Endothelial cell of umbilical vein (primary cell): ENCODE measurements around the gene OR9A2. TPM values are rescaled to one million over a fixed set of nuclear protein-coding genes. Genes with fewer than 3 reads are reported as not detected.

Experiments used
- BruUV-seq: library from RNA; stranded (reverse); fragments of 400-500 nt; replicated peaks from 2 replicates; lab custom pipeline; 2021; lab: Mats Ljungman, UMichigan
- CTCF ChIA-PET: fragments of 300-600, 350-600 bp; sonication (Branson Sonifier 250); formaldehyde crosslinking; loops from one replicate; lab custom pipeline; 2021; ENCODE audit warnings: antibody characterized with exemption, inconsistent platforms; lab: Charles Lee
- POLR2A ChIA-PET: fragments of 300-600, 350-600 bp; sonication (Branson Sonifier 250); formaldehyde crosslinking; loops from one replicate; lab custom pipeline; 2021; ENCODE audit warnings: antibody characterized with exemption, inconsistent platforms; lab: Charles Lee
- DNase-seq: peaks from one replicate; pipeline ENCODE4 v3.0.0-alpha.2; 2011; ENCODE audit warnings: low read depth, low spot score
- FAIRE-seq: peaks from 2 replicates; lab custom pipeline; 2011; peaks lifted over from hg19 to GRCh38; lab: Jason Lieb, UNC
- H2AFZ ChIP-seq: 2 replicates; pipeline ENCODE4 v1.6.0; 2012; ENCODE audit warnings: low read depth, low read length, control low read depth, inconsistent platforms
- H3K27ac ChIP-seq: 2 replicates; pipeline ENCODE4 v1.5.1; 2011; ENCODE audit warnings: low read depth, mild to moderate bottlenecking, control low read depth, low read length, moderate library complexity; ENCODE audit not compliant: insufficient read depth
- H3K27me3 ChIP-seq, 2 experiments: 2 replicates each; pipeline versions ENCODE4 v1.6.0 to v1.6.1; 2011; ENCODE audit warnings: low read length in 2 of 2, mixed read lengths in 1 of 2; ENCODE audit not compliant: control insufficient read depth in 2 of 2, insufficient read depth in 2 of 2
- H3K36me3 ChIP-seq, 2 experiments: 2 replicates in 1 of 2; 3 replicates in 1 of 2; pipeline ENCODE4 v1.5.1; 2011; ENCODE audit warnings: low read length in 2 of 2, mild to moderate bottlenecking in 1 of 2, moderate library complexity in 1 of 2; ENCODE audit not compliant: control insufficient read depth in 2 of 2, insufficient read depth in 2 of 2; ENCODE audit errors: extremely low read depth in 1 of 2
- H3K4me1 ChIP-seq: 3 replicates; pipeline ENCODE4 v1.5.1; 2011; ENCODE audit warnings: mild to moderate bottlenecking, low read length; ENCODE audit not compliant: control insufficient read depth, insufficient read depth; ENCODE audit errors: extremely low read depth
- H3K4me2 ChIP-seq: 2 replicates; pipeline ENCODE4 v1.6.1; 2011; ENCODE audit warnings: low read length, control low read depth, mixed read lengths; ENCODE audit not compliant: insufficient read depth
- H3K4me3 ChIP-seq, 3 experiments: fragments of 200-600 bp in 1 of 3; sonication (generic), shearing (Covaris generic) in 1 of 3; replicated peaks in 1 of 3; 2 replicates each; pipeline ENCODE4 v1.5.1; 2011 to 2016; ENCODE audit warnings: control low read depth in 3 of 3, low read length in 3 of 3, mild to moderate bottlenecking in 2 of 3, inconsistent platforms in 1 of 3, low read depth in 1 of 3, moderate library complexity in 1 of 3; ENCODE audit not compliant: insufficient read depth in 1 of 3
- H3K79me2 ChIP-seq: 2 replicates; pipeline ENCODE4 v1.6.0; 2012; ENCODE audit warnings: low read length, inconsistent platforms; ENCODE audit not compliant: control insufficient read depth, insufficient read depth
- H3K9ac ChIP-seq: replicated peaks from 2 replicates; pipeline ENCODE3; 2011; ENCODE audit warnings: low read length, control low read depth; ENCODE audit not compliant: insufficient read depth; ENCODE audit errors: extremely low read depth
- H3K9me1 ChIP-seq: replicated peaks from 3 replicates; pipeline ENCODE4 v1.6.0; 2011; ENCODE audit warnings: mild to moderate bottlenecking, low read length; ENCODE audit not compliant: control insufficient read depth, insufficient read depth; ENCODE audit errors: extremely low read depth
- H3K9me3 ChIP-seq: replicated peaks from 2 replicates; pipeline ENCODE4 v1.5.1; 2012; ENCODE audit warnings: low read length, inconsistent platforms; ENCODE audit not compliant: control insufficient read depth, insufficient read depth
- H4K20me1 ChIP-seq: replicated peaks from 2 replicates; pipeline ENCODE3; 2011; ENCODE audit warnings: mild to moderate bottlenecking, low read length; ENCODE audit not compliant: control insufficient read depth, insufficient read depth; ENCODE audit errors: extremely low read depth
- CTCF ChIP-seq, 2 donors: IDR thresholded peaks; 1 replicate in 1 of 2; 2 replicates in 1 of 2; pipeline ENCODE4 v1.5.1; 2011; ENCODE audit warnings: low read length in 2 of 2, mild to moderate bottlenecking in 2 of 2, moderate library complexity in 2 of 2, control low read depth in 1 of 2, inconsistent platforms in 1 of 2, low read depth in 1 of 2; ENCODE audit not compliant: insufficient read depth in 1 of 2; ENCODE audit errors: extremely low read depth in 1 of 2
- FOS ChIP-seq: IDR thresholded peaks from 2 replicates; pipeline ENCODE4 v1.6.1; 2011; ENCODE audit warnings: mild to moderate bottlenecking, low read length, moderate library complexity, borderline replicate concordance; ENCODE audit not compliant: insufficient read depth
- GATA2 ChIP-seq: IDR thresholded peaks from 2 replicates; pipeline ENCODE4 v1.7.0; 2011; ENCODE audit warnings: low read depth, mild to moderate bottlenecking, moderate library complexity, mixed read lengths, low read length; ENCODE audit not compliant: insufficient read length, insufficient read depth
- JUN ChIP-seq: IDR thresholded peaks from 2 replicates; pipeline ENCODE4 v1.6.1; 2011; ENCODE audit warnings: borderline replicate concordance, low read depth; ENCODE audit not compliant: insufficient read length, insufficient read depth
- MAX ChIP-seq: IDR thresholded peaks from 2 replicates; pipeline ENCODE4 v1.6.1; 2011; ENCODE audit not compliant: insufficient read depth, insufficient read length
- MYC ChIP-seq: IDR thresholded peaks from one replicate; pipeline ENCODE4 v1.6.1; 2011; ENCODE audit warnings: mild to moderate bottlenecking, low read depth, low read length
- POLR2A ChIP-seq: IDR thresholded peaks from 2 replicates; pipeline ENCODE4 v1.6.1; 2012; ENCODE audit warnings: low read depth, mild to moderate bottlenecking, control low read depth, low read length
- POLR2AphosphoS5 ChIP-seq: IDR thresholded peaks from 2 replicates; pipeline ENCODE4 v1.6.1; 2012; ENCODE audit warnings: low read depth, mild to moderate bottlenecking, control low read depth, low read length, moderate library complexity; ENCODE audit not compliant: insufficient read depth
- dilution Hi-C: fragments of 300-500 bp; cut with MboI; formaldehyde crosslinking; loops from one replicate; pipeline ENCODE4 v1.15.0; 2019; ENCODE audit warnings: low sequenced_read_pairs; ENCODE audit not compliant: extremely low pct_ligation_motif_present
- intact Hi-C: fragments of 100-400 bp; cut with micrococcal nuclease; formaldehyde crosslinking; loops from one replicate; pipeline ENCODE4 v1.10.0; 2022
- polyA plus RNA-seq, 4 experiments: library from polyadenylated mRNA; depleted of rRNA in 3 of 4; stranded (reverse) in 3 of 4; unstranded in 1 of 4; fragments of >200 nt; gene quantifications; 2 replicates each; pipeline versions ENCODE4 v1.2.1 to v1.2.3, GENCODE V29; 2011 to 2012; ENCODE audit warnings: missing spikeins in 1 of 4
- total RNA-seq: library from RNA; stranded (reverse); gene quantifications from 2 replicates; pipeline ENCODE4 v1.2.3, GENCODE V29; 2021

The OR9A2 gene
- total and polyA plus RNA-seq, 2 donors (not counting 3 experiments of a cell fraction or from before 2014, with no cell fraction given), result not detected

- no peak overlapping the region for H3K9ac ChIP-seq
- FAIRE-seq, result no peak
- no peaks in the 10 kb centered on the region for H3K9me3 ChIP-seq
- H3K9me1 ChIP-seq, result no peaks in the 10 kb centered on the region
- no peak for DNase-seq
- H3K79me2 ChIP-seq, result no peaks in the 10 kb centered on the region
- no peaks in the 10 kb centered on the region for H3K36me3 ChIP-seq
- no peak for TF ChIP-seq JUN
- no peak for TF ChIP-seq MYC
- TF ChIP-seq FOS, result no peak
- no peak overlapping the region for H3K4me2 ChIP-seq
- H3K27me3 ChIP-seq, result peaks cover 7% of the 10 kb centered on the region in 2 experiments
- no peaks in the 10 kb centered on the region for H3K4me1 ChIP-seq
- dilution Hi-C loops (no loop called here), intact Hi-C loops (no loop called here)
- BruUV-seq, result no TSS peak
- no peaks in the 10 kb centered on the region for H4K20me1 ChIP-seq
- no peak overlapping the region for H3K4me3 ChIP-seq
- POLR2A ChIA-PET, result no interaction called here
- CTCF ChIA-PET, result interaction anchor here (1.3 to 2.2 kb wide), 2 partner anchors 9 to 190 kb away, joined by 4 to 9 read pairs; no protein-coding TSS in a partner anchor
- H3K27ac ChIP-seq, result no peak overlapping the region
- H2AFZ ChIP-seq, result no peak overlapping the region
Observed at GRCh38 chr7:143025371-143025770, 1.6 kb downstream of the OR9A2 start.

- no peak for FAIRE-seq
Observed at GRCh38 chr7:143023047-143023446, 3.9 kb downstream of the OR9A2 start.

More at GRCh38 chr7:143023047-143023446, 3.9 kb downstream of the OR9A2 start:
- H2AFZ ChIP-seq, result no peak overlapping the region
- no peak overlapping the region for H3K4me3 ChIP-seq
- H4K20me1 ChIP-seq, result no peaks in the 10 kb centered on the region
- DNase-seq, result no peak
- no peaks in the 10 kb centered on the region for H3K79me2 ChIP-seq
- no peak for TF ChIP-seq GATA2
- TF ChIP-seq CTCF (IDR thresholded peaks at IDR 0.05; ENCODE audit: extremely low read depth in 1 of 2, insufficient read depth in 1 of 2, low read depth in 1 of 2, low read length in 2 of 2), result no peak
- TF ChIP-seq JUN, result no peak
- no peak for TF ChIP-seq FOS
- no peak for TF ChIP-seq POLR2AphosphoS5
- no peak for TF ChIP-seq MAX
- no peak for TF ChIP-seq MYC
- TF ChIP-seq POLR2A, result no peak
- dilution Hi-C loops, result loop anchor here (25.0 kb wide), 1 partner anchor 189 kb away; the partner anchor contains the start of gene TAS2R40
- ChIA-PET POLR2A (no interaction called here), CTCF (interaction anchor here (26.4 kb wide), 1 partner anchor 196 kb away, joined by 967 read pairs; the partner anchor contains the start of gene TAS2R40)
- H3K4me2 ChIP-seq, result no peak overlapping the region
- H3K9me1 ChIP-seq, result no peaks in the 10 kb centered on the region
- H3K36me3 ChIP-seq, result no peaks in the 10 kb centered on the region
- peaks cover 18% of the 10 kb centered on the region for H3K4me1 ChIP-seq
- intact Hi-C loops, result no loop called here
- peaks cover 5% of the 10 kb centered on the region in 2 experiments for H3K27me3 ChIP-seq
- no TSS peak for BruUV-seq
- H3K9me3 ChIP-seq, result no peaks in the 10 kb centered on the region
- H3K9ac ChIP-seq, result no peak overlapping the region
- no peak overlapping the region for H3K27ac ChIP-seq
